Mesendoderm (in vitro differentiated cells): ENCODE measurements around the gene CNNM1.

Source experiments
- DNase-seq: peaks from one replicate; pipeline ENCODE4 v3.0.0; 2013
- H2AK5ac ChIP-seq: 2 replicates; pipeline ENCODE4 v1.6.1; 2013; ENCODE audit warnings: low read length, inconsistent platforms
- H2BK120ac ChIP-seq: 2 replicates; pipeline ENCODE4 v1.6.1; 2013; ENCODE audit warnings: low read depth, mild to moderate bottlenecking, low read length, moderate library complexity, mixed read lengths
- H2BK15ac ChIP-seq: replicated peaks from 2 replicates; pipeline ENCODE4 v1.6.1; 2013; ENCODE audit warnings: low read depth, mild to moderate bottlenecking, moderate library complexity
- H2BK5ac ChIP-seq: 2 replicates; pipeline ENCODE4 v1.6.1; 2013; ENCODE audit warnings: low read length, inconsistent platforms
- H3K18ac ChIP-seq: 2 replicates; pipeline ENCODE4 v1.6.1; 2013; ENCODE audit warnings: mild to moderate bottlenecking, low read length, mixed read lengths
- H3K23ac ChIP-seq: one replicate; pipeline ENCODE4 v1.6.1; 2013; ENCODE audit warnings: low read length
- H3K27ac ChIP-seq: 2 replicates; pipeline ENCODE4 v1.5.1; 2013; ENCODE audit warnings: low read depth, mild to moderate bottlenecking, inconsistent platforms, low read length, moderate library complexity
- H3K27me3 ChIP-seq: 2 replicates; pipeline ENCODE4 v1.6.1; 2013; ENCODE audit warnings: low read length, control low read depth, mild to moderate bottlenecking, inconsistent platforms; ENCODE audit not compliant: insufficient read depth, poor library complexity
- H3K36me3 ChIP-seq: 2 replicates; pipeline ENCODE4 v1.6.1; 2013; ENCODE audit warnings: low read length, inconsistent platforms; ENCODE audit not compliant: control insufficient read depth, insufficient read depth
- H3K4ac ChIP-seq: one replicate; pipeline ENCODE4 v1.6.1; 2013; ENCODE audit warnings: low read depth, mild to moderate bottlenecking, low read length, moderate library complexity
- H3K4me1 ChIP-seq: 2 replicates; pipeline ENCODE4 v1.6.1; 2013; ENCODE audit warnings: low read depth, low read length, inconsistent platforms; ENCODE audit not compliant: control insufficient read depth
- H3K4me2 ChIP-seq: 2 replicates; pipeline ENCODE4 v1.6.1; 2013; ENCODE audit warnings: low read length
- H3K4me3 ChIP-seq: 2 replicates; pipeline ENCODE4 v1.5.1; 2013; ENCODE audit warnings: mild to moderate bottlenecking, low read length
- H3K56ac ChIP-seq: one replicate; pipeline ENCODE4 v1.6.1; 2013; ENCODE audit warnings: low read length
- H3K79me1 ChIP-seq: 2 replicates; pipeline ENCODE4 v1.6.1; 2013; ENCODE audit warnings: low read length, inconsistent platforms
- H3K79me2 ChIP-seq: 2 replicates; pipeline ENCODE4 v1.6.1; 2013; ENCODE audit warnings: mild to moderate bottlenecking, low read length; ENCODE audit not compliant: control insufficient read depth, insufficient read depth
- H3K9ac ChIP-seq: 2 replicates; pipeline ENCODE4 v1.6.1; 2013; ENCODE audit warnings: low read length, inconsistent platforms
- H4K5ac ChIP-seq: one replicate; pipeline ENCODE4 v1.6.1; 2013; ENCODE audit warnings: low read length
- H4K8ac ChIP-seq: one replicate; pipeline ENCODE4 v1.6.1; 2013; ENCODE audit warnings: low read depth, mild to moderate bottlenecking, control low read depth, low read length, moderate library complexity
- WGBS: extraction: QIAGEN DNeasy Blood & Tissue Kit; methylation state at CpG from one replicate; pipeline ENCODE4 v1.1.7; 2013; ENCODE audit warnings: low lambda C conversion rate, missing lambda C conversion rate; ENCODE audit not compliant: insufficient coverage; ENCODE audit errors: extremely low coverage; 5-methylcytosine and 5-hydroxymethylcytosine counted together

Gene CNNM1

DNA sequence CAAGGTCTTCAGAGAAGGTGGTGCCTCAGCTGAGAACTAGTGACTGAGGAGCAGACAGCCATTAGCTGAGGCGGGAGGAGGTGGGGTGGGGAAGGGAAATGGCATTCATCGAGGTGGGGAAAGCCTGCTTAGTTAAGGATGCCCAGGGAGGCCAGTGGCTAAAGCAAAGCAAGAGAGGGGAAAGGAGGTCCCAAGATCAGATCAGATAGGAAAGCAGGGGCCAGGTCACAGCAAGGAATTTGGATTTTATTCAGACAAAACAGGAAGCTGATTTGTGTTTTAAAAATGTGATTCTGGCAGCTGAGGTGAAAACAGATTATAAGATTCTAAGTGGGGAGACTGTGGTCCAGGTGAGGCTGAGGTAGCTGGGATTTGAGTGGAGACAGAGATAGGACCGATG, 45.8 kb downstream of the CNNM1 start:
- Histone ChIP-seq H3K4me3 (no peak overlapping the region), H3K27ac (no peak overlapping the region), H2AK5ac (no peak overlapping the region), H3K79me2 (no peaks in the 10 kb centered on the region), H3K36me3 (no peaks in the 10 kb centered on the region), H3K4me1 (peaks cover 4% of the 10 kb centered on the region), H4K5ac (no peak overlapping the region), H3K18ac (no peak overlapping the region), H3K79me1 (no peaks in the 10 kb centered on the region), H3K23ac (no peak overlapping the region), H3K4ac (no peak overlapping the region), H3K56ac (no peak overlapping the region), H3K4me2 (no peak overlapping the region), H2BK5ac (no peak overlapping the region), H2BK120ac (no peak overlapping the region), H3K9ac (no peak overlapping the region), H3K27me3 (no peaks in the 10 kb centered on the region), H4K8ac (no peak overlapping the region), H2BK15ac (no peak overlapping the region)
- no peak for DNase-seq
- no CpG with 5 or more reads among the region's 3 CpGs for WGBS

DNA sequence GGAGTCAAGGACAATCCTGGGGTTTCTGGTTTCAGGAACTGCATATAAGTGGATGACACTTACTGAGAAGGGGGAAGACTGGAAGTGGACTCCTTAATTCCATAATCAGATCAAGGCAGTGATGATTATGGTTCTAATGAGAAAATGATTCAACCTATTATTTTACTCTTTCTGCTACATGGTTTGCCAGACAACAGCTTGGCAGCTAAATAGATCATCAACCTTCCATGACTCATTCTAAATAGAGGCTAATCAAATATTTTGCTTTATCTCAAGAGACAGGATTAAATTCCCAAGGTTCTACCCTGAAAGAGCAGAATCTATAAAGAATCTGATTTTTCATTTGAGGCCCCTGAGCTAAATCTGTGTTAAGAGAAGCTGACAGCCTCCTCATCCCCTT, 46.3 kb downstream of the CNNM1 start:
- no peak overlapping the region for H3K4me2 ChIP-seq

DNA sequence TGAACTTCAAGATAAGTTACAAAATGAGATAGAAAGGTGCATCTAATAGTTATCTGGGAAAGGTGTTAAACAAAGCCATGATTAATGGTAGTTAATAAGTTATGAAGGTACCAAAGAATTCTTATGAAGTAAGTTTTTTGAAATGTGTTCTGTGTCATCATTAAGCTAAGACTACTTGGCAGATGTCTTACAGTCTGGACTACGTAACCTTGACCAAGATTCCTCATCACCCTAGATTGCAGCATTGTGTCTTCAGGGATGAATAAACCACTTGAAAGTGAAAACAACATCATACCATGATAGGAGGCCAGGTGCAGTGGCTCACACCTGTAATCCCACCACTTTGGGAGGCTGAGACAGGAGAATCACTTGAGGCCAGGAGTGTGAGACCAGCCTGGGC, 53.0 kb downstream of the CNNM1 start:
- no peaks in the 10 kb centered on the region for H3K27me3 ChIP-seq
- no peaks in the 10 kb centered on the region for H3K79me1 ChIP-seq
- H3K9ac ChIP-seq = no peak overlapping the region
- peaks cover 6% of the 10 kb centered on the region for H3K4me1 ChIP-seq
- H3K36me3 ChIP-seq = no peaks in the 10 kb centered on the region
- H3K4me3 ChIP-seq = no peak overlapping the region
- no peak overlapping the region for H3K56ac ChIP-seq
- H2BK15ac ChIP-seq = no peak overlapping the region
- no peak overlapping the region for H2BK120ac ChIP-seq
- no peak overlapping the region for H2BK5ac ChIP-seq
- DNase-seq = no peak
- H3K4ac ChIP-seq = no peak overlapping the region
- no peak overlapping the region for H3K27ac ChIP-seq
- no peak overlapping the region for H3K4me2 ChIP-seq
- H3K18ac ChIP-seq = no peak overlapping the region
- no peak overlapping the region for H4K8ac ChIP-seq
- no CpG with 5 or more reads among the region's 1 CpG for whole genome bisulfite sequencing
- no peak overlapping the region for H2AK5ac ChIP-seq
- H4K5ac ChIP-seq = no peak overlapping the region
- H3K23ac ChIP-seq = no peak overlapping the region
- H3K79me2 ChIP-seq = no peaks in the 10 kb centered on the region

More for the DNA sequence above, 46.3 kb downstream of the CNNM1 start:
- Histone ChIP-seq H3K4me1 (no peaks in the 10 kb centered on the region), H3K23ac (no peak overlapping the region), H4K5ac (no peak overlapping the region), H2BK15ac (no peak overlapping the region), H3K56ac (no peak overlapping the region), H2BK120ac (no peak overlapping the region), H3K79me1 (no peaks in the 10 kb centered on the region), H3K18ac (no peak overlapping the region), H3K36me3 (no peaks in the 10 kb centered on the region), H3K4me3 (no peak overlapping the region), H3K27ac (no peak overlapping the region), H2BK5ac (no peak overlapping the region), H4K8ac (no peak overlapping the region), H2AK5ac (no peak overlapping the region), H3K79me2 (no peaks in the 10 kb centered on the region), H3K4ac (no peak overlapping the region), H3K27me3 (no peaks in the 10 kb centered on the region), H3K9ac (no peak overlapping the region)
- DNase-seq = no peak

DNA sequence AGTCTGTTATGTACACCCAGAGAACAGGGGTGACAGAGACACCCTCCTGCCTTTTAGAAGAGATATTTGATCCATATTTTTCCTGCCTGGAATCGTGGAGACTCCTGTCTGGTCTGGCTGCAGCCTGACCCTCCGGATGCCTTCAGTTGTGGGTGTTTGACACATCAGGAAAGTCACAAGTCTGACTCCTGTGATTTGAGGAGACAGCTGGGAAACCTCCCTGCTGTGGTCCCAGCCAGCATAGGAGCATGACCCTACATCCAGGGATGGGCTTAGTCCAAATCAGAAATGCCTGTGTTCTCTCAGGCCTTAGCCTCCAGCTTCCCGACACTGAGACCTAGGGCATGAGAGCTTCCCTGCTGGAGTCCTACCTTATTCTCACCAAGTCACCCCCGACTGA, 57.9 kb downstream of the CNNM1 start:
- no peak overlapping the region for H2AK5ac ChIP-seq
- no peak overlapping the region for H3K27ac ChIP-seq
- H3K56ac ChIP-seq = no peak overlapping the region
- H4K8ac ChIP-seq = no peak overlapping the region
- H3K4me3 ChIP-seq = no peak overlapping the region
- peaks cover 17% of the 10 kb centered on the region for H3K4me1 ChIP-seq
- H3K27me3 ChIP-seq = no peaks in the 10 kb centered on the region
- no peak overlapping the region for H3K18ac ChIP-seq
- WGBS = no CpG with 5 or more reads among the region's 4 CpGs
- no peak overlapping the region for H3K4me2 ChIP-seq
- H3K4ac ChIP-seq = no peak overlapping the region
- H4K5ac ChIP-seq = no peak overlapping the region
- H3K23ac ChIP-seq = no peak overlapping the region
- no peak overlapping the region for H2BK15ac ChIP-seq
- DNase-seq = no peak
- H3K79me2 ChIP-seq = no peaks in the 10 kb centered on the region
- H2BK5ac ChIP-seq = no peak overlapping the region
- H3K36me3 ChIP-seq = no peaks in the 10 kb centered on the region
- H3K9ac ChIP-seq = no peak overlapping the region
- no peaks in the 10 kb centered on the region for H3K79me1 ChIP-seq
- H2BK120ac ChIP-seq = no peak overlapping the region

DNA sequence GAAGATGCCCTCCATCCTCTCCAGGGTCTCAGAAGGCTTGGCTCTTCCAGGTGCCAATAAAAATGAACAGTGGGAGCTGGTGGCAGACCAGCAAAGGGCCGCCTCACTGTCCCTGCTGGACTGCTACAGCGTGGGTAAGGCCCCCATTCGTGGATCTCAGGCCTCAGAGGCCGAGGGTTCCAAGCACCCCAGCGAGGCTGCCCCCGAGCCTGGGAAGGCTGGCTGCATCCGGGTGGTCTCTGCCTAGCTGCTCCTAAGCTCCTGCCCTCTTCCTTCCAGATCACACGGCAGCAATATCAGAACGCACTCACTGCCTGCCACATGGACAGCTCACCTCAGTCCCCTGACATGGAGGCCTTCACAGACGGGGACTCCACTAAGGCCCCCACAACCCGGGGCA, 58.4 kb downstream of the CNNM1 start:
- H4K8ac ChIP-seq = no peak overlapping the region
- no peak for DNase-seq
- WGBS = no CpG with 5 or more reads among the region's 11 CpGs
- H2BK15ac ChIP-seq = no peak overlapping the region
- H3K27me3 ChIP-seq = no peaks in the 10 kb centered on the region
- no peak overlapping the region for H2BK120ac ChIP-seq
- no peak overlapping the region for H3K56ac ChIP-seq
- no peak overlapping the region for H2AK5ac ChIP-seq
- H3K4me3 ChIP-seq = no peak overlapping the region
- H3K4ac ChIP-seq = no peak overlapping the region
- no peak overlapping the region for H3K23ac ChIP-seq
- H2BK5ac ChIP-seq = no peak overlapping the region
- no peak overlapping the region for H3K18ac ChIP-seq
- no peaks in the 10 kb centered on the region for H3K79me1 ChIP-seq
- no peak overlapping the region for H3K27ac ChIP-seq
- no peaks in the 10 kb centered on the region for H3K79me2 ChIP-seq
- H3K4me1 ChIP-seq = peaks cover 20% of the 10 kb centered on the region
- H3K4me2 ChIP-seq = no peak overlapping the region
- no peak overlapping the region for H3K9ac ChIP-seq
- no peaks in the 10 kb centered on the region for H3K36me3 ChIP-seq
- H4K5ac ChIP-seq = no peak overlapping the region

DNA sequence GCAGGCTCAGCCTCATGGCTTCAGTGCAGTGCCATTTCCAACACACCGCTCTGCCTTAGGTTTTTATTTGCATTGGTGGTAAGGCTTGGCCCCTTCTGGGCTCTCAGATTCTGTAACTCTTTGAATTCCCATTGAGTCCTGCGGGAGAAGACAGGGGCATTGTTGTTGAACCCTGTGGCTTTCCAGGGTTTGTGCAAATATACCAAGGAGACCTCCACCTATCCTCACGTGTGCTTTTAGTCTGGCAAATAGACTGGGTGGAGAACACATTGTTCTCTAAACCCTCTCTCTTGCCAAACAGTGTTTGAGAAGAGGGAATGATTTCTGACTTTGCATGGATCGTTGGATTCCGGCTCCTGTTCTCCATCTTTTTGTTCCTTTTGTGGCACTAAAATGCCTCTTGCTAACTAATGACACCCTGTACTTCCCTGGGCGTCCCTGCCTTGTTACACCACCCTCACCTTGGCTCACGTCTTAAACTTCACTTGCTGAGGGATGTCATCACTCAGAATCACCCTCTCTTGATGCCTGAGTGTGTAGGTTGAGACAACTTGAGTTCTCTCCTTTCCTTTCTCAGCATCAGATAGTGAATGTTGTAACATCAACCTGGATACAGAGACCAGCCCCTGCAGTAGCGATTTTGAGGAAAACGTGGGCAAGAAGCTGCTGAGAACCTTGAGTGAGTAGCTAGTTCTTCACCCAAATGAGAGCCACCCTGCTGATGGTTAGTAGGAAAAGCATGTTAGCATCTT, 60.7 kb downstream of the CNNM1 start:
- H3K18ac ChIP-seq = no peak overlapping the region
- H2BK5ac ChIP-seq = no peak overlapping the region
- no peak overlapping the region for H3K4me2 ChIP-seq
- H3K36me3 ChIP-seq = no peaks in the 10 kb centered on the region
- H3K56ac ChIP-seq = no peak overlapping the region
- H3K4me3 ChIP-seq = no peak overlapping the region
- no peaks in the 10 kb centered on the region for H3K27me3 ChIP-seq
- H3K27ac ChIP-seq = no peak overlapping the region
- no peak for DNase-seq
- peaks cover 27% of the 10 kb centered on the region for H3K4me1 ChIP-seq
- no CpG with 5 or more reads among the region's 9 CpGs for WGBS
- no peak overlapping the region for H4K5ac ChIP-seq
- H3K79me2 ChIP-seq = no peaks in the 10 kb centered on the region
- no peak overlapping the region for H3K23ac ChIP-seq
- H2BK15ac ChIP-seq = no peak overlapping the region
- H3K9ac ChIP-seq = no peak overlapping the region
- H3K4ac ChIP-seq = no peak overlapping the region
- H3K79me1 ChIP-seq = no peaks in the 10 kb centered on the region
- no peak overlapping the region for H2AK5ac ChIP-seq
- no peak overlapping the region for H4K8ac ChIP-seq
- H2BK120ac ChIP-seq = no peak overlapping the region
